Stomach (tissue), 9 donors: Measurements from ENCODE around the gene LSR. TPM values are rescaled to one million over a fixed set of nuclear protein-coding genes. Genes with fewer than 3 reads are reported as not detected.

Experiments used
- DNase-seq, 2 donors: peaks; one replicate each; pipeline versions ENCODE4 v3.0.0 to v3.0.0-alpha.2; 2013 to 2019
- H3K27ac ChIP-seq, 5 donors: fragments of 200-600 bp in 4 of 5; sonication (generic) in 4 of 5; one replicate each; pipeline ENCODE4 v1.5.1; 2013 to 2019; ENCODE audit warnings: mild to moderate bottlenecking in 1 of 5, moderate library complexity in 1 of 5
- H3K27me3 ChIP-seq, 3 donors: fragments of 200-600 bp; sonication (generic); one replicate each; pipeline ENCODE4 v1.5.1; 2017 to 2019; ENCODE audit warnings: mixed run types in 1 of 3
- H3K36me3 ChIP-seq, 4 donors: fragments of 200-600 bp; sonication (generic); 1 replicate in 3 of 4; 2 replicates in 1 of 4; pipeline ENCODE4 v1.5.1; 2016 to 2019
- H3K4me1 ChIP-seq, 4 donors: fragments of 200-600 bp; sonication (generic); one replicate each; pipeline ENCODE4 v1.5.1; 2016 to 2019
- H3K4me3 ChIP-seq, 4 donors: fragments of 200-600 bp; sonication (generic) in 3 of 4; one replicate each; pipeline ENCODE4 v1.5.1; 2016 to 2019; ENCODE audit warnings: mild to moderate bottlenecking in 1 of 4
- H3K9me3 ChIP-seq, 4 donors: fragments of 200-600 bp; sonication (generic); one replicate each; pipeline ENCODE4 v1.5.1; 2016 to 2019
- EP300 ChIP-seq: sonication (generic); formaldehyde crosslinking; IDR thresholded peaks from one replicate; pipeline ENCODE4 v1.6.1; 2017; ENCODE audit warnings: antibody characterized with exemption
- POLR2A ChIP-seq, 4 donors: fragments of 450-650 bp; IDR thresholded peaks; one replicate each; pipeline ENCODE4 v1.6.1; 2016; ENCODE audit warnings: antibody characterized with exemption in 4 of 4, control low read depth in 2 of 4, mild to moderate bottlenecking in 1 of 4, moderate library complexity in 1 of 4
- POLR2AphosphoS5 ChIP-seq, 3 donors: sonication (generic); formaldehyde crosslinking; IDR thresholded peaks; one replicate each; pipeline ENCODE4 v1.6.1; 2016; ENCODE audit warnings: antibody characterized with exemption in 3 of 3
- WGBS, 5 donors: extraction: QIAGEN DNeasy Blood & Tissue Kit in 3 of 5; methylation state at CpG; one replicate each; pipeline versions ENCODE4 v1.1.5 to v1.1.7; 2013 to 2018; 5-methylcytosine and 5-hydroxymethylcytosine counted together
- intact Hi-C: fragments of 100-400 bp; cut with DNase I; formaldehyde crosslinking; loops from one replicate; pipeline ENCODE4 v1.15.1; 2023; ENCODE audit warnings: low total_unique reads
- polyA plus RNA-seq, 3 donors: library from polyadenylated mRNA; stranded (reverse); fragments of 200-250 nt; gene quantifications; one replicate each; pipeline ENCODE4 v1.2.3, GENCODE V29; 2013
- total RNA-seq, 5 donors: library from RNA; depleted of rRNA; stranded (reverse); fragments of >200 nt; gene quantifications; one replicate each; pipeline versions ENCODE4 v1.1.0 to v1.2.3, GENCODE V29; 2014 to 2016
- TF ChIP-seq, protein P1 (sequence below), 7 experiments: fragments of 450-650 bp in 4 of 7; fragments of 200-600 bp in 3 of 7; sonication (generic) in 3 of 7; IDR thresholded peaks; one replicate each; pipeline ENCODE4 v1.5.1; 2016 to 2019; ENCODE audit warnings: antibody characterized with exemption in 7 of 7, control low read depth in 2 of 7, mild to moderate bottlenecking in 1 of 7
- donor health status: healthy with polysubstance abuse.
- donor health status: Bipolar disorder and iron deficiency.
- donor health status: healthy.

LSR gene
- total and polyA plus RNA-seq, 8 donors = 17.9 to 174 (median 78.6) TPM

DNA sequence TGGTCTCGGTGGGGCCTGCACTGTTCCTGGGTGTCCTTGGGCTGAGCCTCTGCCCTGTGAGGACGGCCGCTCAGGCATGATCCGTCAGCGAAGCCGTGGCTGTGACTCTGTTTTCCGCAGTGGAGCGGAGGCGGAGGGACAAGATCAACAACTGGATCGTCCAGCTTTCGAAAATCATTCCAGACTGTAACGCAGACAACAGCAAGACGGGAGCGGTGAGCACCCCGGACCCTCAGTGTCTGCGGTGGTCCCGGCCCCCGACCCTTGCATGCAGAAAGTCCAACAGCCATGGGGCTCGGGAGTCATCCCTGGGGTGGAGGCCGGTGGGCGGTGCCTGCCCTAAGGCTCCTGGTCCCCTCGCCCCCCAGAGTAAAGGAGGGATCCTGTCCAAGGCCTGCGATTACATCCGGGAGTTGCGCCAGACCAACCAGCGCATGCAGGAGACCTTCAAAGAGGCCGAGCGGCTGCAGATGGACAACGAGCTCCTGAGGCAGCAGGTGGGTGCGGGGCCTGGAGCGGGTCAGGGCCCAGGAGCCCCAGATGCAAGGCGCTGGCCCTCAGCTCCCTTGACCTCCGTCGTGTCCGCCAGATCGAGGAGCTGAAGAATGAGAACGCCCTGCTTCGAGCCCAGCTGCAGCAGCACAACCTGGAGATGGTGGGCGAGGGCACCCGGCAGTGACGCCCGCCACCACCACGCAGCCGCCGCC lies 29.9 kb downstream of the LSR start:
- TF ChIP-seq, protein P1, sequence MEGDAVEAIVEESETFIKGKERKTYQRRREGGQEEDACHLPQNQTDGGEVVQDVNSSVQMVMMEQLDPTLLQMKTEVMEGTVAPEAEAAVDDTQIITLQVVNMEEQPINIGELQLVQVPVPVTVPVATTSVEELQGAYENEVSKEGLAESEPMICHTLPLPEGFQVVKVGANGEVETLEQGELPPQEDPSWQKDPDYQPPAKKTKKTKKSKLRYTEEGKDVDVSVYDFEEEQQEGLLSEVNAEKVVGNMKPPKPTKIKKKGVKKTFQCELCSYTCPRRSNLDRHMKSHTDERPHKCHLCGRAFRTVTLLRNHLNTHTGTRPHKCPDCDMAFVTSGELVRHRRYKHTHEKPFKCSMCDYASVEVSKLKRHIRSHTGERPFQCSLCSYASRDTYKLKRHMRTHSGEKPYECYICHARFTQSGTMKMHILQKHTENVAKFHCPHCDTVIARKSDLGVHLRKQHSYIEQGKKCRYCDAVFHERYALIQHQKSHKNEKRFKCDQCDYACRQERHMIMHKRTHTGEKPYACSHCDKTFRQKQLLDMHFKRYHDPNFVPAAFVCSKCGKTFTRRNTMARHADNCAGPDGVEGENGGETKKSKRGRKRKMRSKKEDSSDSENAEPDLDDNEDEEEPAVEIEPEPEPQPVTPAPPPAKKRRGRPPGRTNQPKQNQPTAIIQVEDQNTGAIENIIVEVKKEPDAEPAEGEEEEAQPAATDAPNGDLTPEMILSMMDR (IDR thresholded peaks at IDR 0.05) = no peak
- TF ChIP-seq POLR2A (IDR thresholded peaks at IDR 0.05) (no peak), EP300 (no peak), POLR2AphosphoS5 (IDR thresholded peaks at IDR 0.05) (no peak)
- H3K4me3 ChIP-seq = no peak overlapping the region
- 91 to 93% (median 92%) methylated on average over 40 to 45 of the region's 45 CpGs for WGBS, 5 donors
- peaks cover 8 to 23% (median 10%) of the 10 kb centered on the region in 4 donors for H3K4me1 ChIP-seq
- peaks cover 34 to 66% (median 61%) of the 10 kb centered on the region in 4 donors for H3K36me3 ChIP-seq
- H3K9me3 ChIP-seq = no peaks in the 10 kb centered on the region
- no peak overlapping the region for H3K27ac ChIP-seq
- peaks cover 0 to 11% (median 8%) of the 10 kb centered on the region in 3 donors for H3K27me3 ChIP-seq
- no peak for DNase-seq
- intact Hi-C loops = no loop called here

DNA sequence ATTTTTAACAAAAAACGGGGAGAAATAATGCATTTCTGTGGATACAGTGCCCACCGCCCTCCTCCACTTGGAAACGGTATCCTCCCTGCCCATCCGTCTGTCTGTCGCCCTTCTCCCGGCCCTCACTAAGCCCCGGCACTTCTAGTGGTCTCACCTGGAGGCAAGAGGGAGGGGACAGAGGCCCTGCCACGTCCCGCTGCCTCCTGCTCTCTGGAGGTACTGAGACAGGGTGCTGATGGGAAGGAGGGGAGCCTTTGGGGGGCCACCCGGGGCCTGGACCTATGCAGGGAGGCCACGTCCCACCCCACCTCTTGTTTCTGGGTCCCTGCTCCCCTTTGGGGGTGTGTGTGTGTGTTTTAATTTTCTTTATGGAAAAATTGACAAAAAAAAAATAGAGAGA lies 30.6 kb downstream of the LSR start:
- intact Hi-C loops = no loop called here
- H3K4me3 ChIP-seq = no peak overlapping the region
- no peak overlapping the region for H3K27ac ChIP-seq
- no peak for DNase-seq
- no peaks in the 10 kb centered on the region for H3K9me3 ChIP-seq
- no peak for TF ChIP-seq POLR2AphosphoS5 (IDR thresholded peaks at IDR 0.05)
- TF ChIP-seq POLR2A (IDR thresholded peaks at IDR 0.05) = no peak
- TF ChIP-seq, protein P1 (IDR thresholded peaks at IDR 0.05) = no peak
- no peak for TF ChIP-seq EP300
- peaks cover 8 to 18% (median 10%) of the 10 kb centered on the region in 4 donors for H3K4me1 ChIP-seq
- WGBS, 5 donors = 79 to 92% (median 82%) methylated on average over 11 of the region's 11 CpGs
- H3K27me3 ChIP-seq = peaks cover 0 to 11% (median 8%) of the 10 kb centered on the region in 3 donors
- peaks cover 28 to 60% (median 55%) of the 10 kb centered on the region in 4 donors for H3K36me3 ChIP-seq

DNA sequence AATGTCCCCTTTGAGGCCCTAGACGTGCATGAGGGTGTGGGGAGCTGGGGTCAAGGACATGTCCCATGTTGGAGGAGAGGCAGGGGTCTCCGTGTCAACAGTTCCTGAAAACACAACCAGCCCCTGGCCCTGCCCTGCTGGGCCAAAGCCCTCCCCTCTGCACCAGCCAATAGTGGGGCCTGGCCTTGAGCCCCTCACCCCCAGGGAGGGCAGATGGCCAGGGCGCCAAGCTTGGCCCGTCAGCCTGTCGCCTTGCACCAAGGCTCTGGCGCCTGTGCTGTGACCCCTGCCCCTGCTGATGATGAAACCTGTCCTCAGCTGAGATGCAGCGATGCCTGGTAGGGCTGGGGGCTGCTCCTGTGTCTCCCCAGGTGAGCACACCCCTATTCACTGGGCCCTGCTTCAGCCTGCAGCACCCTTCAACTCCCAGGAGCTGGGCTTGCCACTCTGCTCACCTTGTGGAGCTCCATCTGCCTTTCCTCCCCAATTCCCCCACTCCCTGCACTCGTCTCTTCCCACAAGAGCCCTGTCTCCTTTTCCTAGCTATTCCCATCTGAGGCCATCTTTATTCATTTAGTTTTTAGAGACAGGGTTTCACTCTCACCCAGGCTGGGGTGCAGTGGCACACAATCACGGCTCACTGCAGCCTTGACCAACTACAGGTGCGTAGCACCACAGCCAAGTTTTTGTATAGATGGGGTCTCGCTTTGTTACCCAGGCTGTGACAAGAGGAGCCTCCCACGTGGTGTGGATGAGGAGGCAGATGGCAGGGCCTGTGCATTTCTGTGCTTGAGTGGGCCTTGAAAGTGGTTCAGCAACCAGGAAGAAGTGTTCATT lies 31.4 kb downstream of the LSR start:
- H3K4me1 ChIP-seq = peaks cover 8 to 18% (median 10%) of the 10 kb centered on the region in 4 donors
- TF ChIP-seq EP300 = no peak
- TF ChIP-seq POLR2AphosphoS5 (IDR thresholded peaks at IDR 0.05) = no peak
- H3K9me3 ChIP-seq = no peaks in the 10 kb centered on the region
- H3K27me3 ChIP-seq = peaks cover 0 to 11% (median 8%) of the 10 kb centered on the region in 3 donors
- H3K4me3 ChIP-seq = no peak overlapping the region
- 60 to 71% (median 68%) methylated on average over 5 to 12 of the region's 12 CpGs for WGBS, 5 donors
- H3K36me3 ChIP-seq = peaks cover 28 to 52% (median 47%) of the 10 kb centered on the region in 4 donors
- intact Hi-C loops = no loop called here
- no peak for DNase-seq
- H3K27ac ChIP-seq = no peak overlapping the region

DNA sequence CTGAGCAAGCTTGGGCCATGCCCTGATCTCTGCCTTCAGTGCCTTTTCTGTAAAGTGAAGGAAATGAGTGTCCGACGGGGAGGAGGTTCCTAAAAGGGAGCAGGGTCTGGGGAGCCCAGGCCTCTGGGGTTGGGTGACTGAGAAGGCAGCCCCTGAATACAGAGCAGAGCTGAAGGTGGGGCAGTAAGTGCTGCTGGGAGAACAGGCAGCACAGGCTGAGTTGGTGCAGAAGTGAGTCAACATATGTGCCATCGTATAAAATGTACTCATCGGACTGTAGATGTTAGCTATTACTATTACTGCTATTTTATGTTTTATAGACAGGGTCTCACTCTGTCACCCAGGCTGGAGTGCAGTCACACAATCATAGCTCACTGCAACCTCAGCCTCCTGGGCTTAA lies 32.5 kb downstream of the LSR start:
- TF ChIP-seq POLR2AphosphoS5 (IDR thresholded peaks at IDR 0.05) = no peak
- TF ChIP-seq, protein P1 (IDR thresholded peaks at IDR 0.05) = no peak
- no peak for TF ChIP-seq EP300
- no peak for TF ChIP-seq POLR2A (IDR thresholded peaks at IDR 0.05)
- Histone ChIP-seq H3K9me3 (no peaks in the 10 kb centered on the region), H3K27ac (no peak overlapping the region), H3K27me3 (peaks cover 0 to 11% (median 8%) of the 10 kb centered on the region in 3 donors), H3K36me3 (peaks cover 25 to 41% (median 36%) of the 10 kb centered on the region in 4 donors), H3K4me3 (no peak overlapping the region), H3K4me1 (peaks cover 8 to 18% (median 10%) of the 10 kb centered on the region in 4 donors)
- intact Hi-C loops = no loop called here
- 34 to 62% (median 47%) methylated on average over 4 of the region's 4 CpGs for WGBS, 5 donors
- DNase-seq = no peak
